ENCODE results near the gene RPIA.

RPIA gene

DNA sequence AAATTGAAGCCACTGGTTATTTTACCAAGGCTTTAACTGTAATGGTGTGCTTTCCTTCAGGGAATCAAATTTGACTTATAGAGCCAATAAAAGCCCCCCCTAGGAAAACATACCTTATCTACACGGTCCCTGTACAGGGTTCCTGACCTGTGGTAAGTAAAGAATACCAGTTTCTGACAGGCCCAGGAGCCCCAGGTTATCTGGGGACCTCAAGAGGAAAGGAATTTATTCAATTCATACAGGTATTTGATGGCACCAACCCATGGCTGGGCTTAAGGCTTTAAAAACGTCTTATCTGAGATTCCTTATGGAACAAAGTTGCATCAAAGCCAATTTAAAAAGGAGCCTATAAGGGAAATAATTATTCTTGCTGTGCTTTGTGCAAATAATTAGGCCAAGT lies 7.0 kb upstream of the RPIA start:
- no peak for TF ChIP-seq ZFX (IDR thresholded peaks at IDR 0.05; ENCODE audit: borderline replicate concordance)
- no peak for TF ChIP-seq CTCF (IDR thresholded peaks at IDR 0.05)
- no peak overlapping the region for H3K27ac ChIP-seq

DNA sequence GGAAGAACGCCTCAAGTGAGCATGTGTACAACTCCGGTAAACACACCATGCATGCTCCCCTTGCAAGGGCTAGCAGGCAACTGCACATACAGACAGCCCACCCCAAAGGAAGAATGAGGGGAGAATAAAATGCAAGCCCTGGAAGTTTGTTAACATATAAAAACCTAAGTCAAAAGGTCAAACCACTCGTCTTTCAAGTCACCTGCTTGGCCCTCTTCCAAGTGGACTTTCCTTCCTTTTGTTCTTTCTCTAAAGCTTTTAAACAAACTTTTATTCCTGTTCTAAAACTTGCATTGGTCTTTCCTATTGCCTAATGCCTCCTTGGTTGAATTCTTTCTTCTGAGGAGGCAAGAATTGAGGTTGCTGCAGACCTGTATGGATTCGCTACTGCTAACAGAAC lies 5.2 kb upstream of the RPIA start:
- TF ChIP-seq CTCF (IDR thresholded peaks at IDR 0.05) (no peak), ZFX (IDR thresholded peaks at IDR 0.05; ENCODE audit: borderline replicate concordance) (no peak)
- H3K27ac ChIP-seq, result no peak overlapping the region

GRCh38 chr2:88687384-88687783 lies 4.1 kb upstream of the RPIA start:
- H3K27ac ChIP-seq, result no peak overlapping the region
- no peak for TF ChIP-seq CTCF (IDR thresholded peaks at IDR 0.05)
- TF ChIP-seq ZFX (IDR thresholded peaks at IDR 0.05; ENCODE audit: borderline replicate concordance), result no peak

GRCh38 chr2:88690591-88691338 lies 708 bp upstream of the RPIA start:
- TF ChIP-seq ZFX (IDR thresholded peaks at IDR 0.05; ENCODE audit: borderline replicate concordance) (no peak), CTCF (IDR thresholded peaks at IDR 0.05) (peak; percentile 33)
- H3K27ac ChIP-seq, result peak overlapping the region; percentile 74

- peak overlapping the region; percentile 74 for H3K27ac ChIP-seq
- TF ChIP-seq ZFX (IDR thresholded peaks at IDR 0.05; ENCODE audit: borderline replicate concordance) (no peak), CTCF (IDR thresholded peaks at IDR 0.05) (no peak)
Observed at GRCh38 chr2:88692187-88692586, 714 bp downstream of the RPIA start.

DNA sequence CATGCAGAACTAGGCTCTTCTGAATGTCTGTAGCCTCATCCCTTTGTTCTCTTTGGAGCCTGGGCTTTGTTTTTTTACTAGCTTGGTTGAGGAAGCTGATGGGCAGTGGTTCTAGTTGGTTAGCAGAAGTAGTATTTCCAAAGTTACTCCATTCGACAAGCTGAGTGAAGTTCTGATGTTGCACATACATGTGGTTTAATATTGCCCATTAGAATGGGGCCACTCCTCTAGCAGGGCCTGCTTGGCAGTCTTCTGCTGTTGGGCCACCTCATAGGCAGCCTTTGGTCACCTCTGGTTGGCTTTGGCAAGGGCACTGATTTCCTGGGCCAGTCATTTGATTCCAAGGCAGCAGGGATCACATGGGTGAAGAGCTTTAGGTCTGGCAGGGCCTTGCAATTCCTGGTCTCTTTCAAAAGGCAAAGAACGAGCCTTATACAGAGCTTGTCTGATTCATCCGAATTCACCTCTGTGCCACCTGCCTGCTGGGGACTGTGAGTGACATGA lies 2.5 kb downstream of the RPIA start:
- no peak for TF ChIP-seq ZFX (IDR thresholded peaks at IDR 0.05; ENCODE audit: borderline replicate concordance)
- no peak overlapping the region for H3K27ac ChIP-seq

GRCh38 chr2:88696611-88697010 lies 5.1 kb downstream of the RPIA start:
- TF ChIP-seq ZFX (IDR thresholded peaks at IDR 0.05; ENCODE audit: borderline replicate concordance) (no peak), CTCF (IDR thresholded peaks at IDR 0.05) (no peak)
- no peak overlapping the region for H3K27ac ChIP-seq

Measured in 22Rv1 (cell line).